ENCODE measurements around the gene FGFR3. TPM values are rescaled to one million over a fixed set of nuclear protein-coding genes. Genes with fewer than 3 reads are reported as not detected.
A peak's percentile ranks its signal among the peaks of the same experiment; 100 is the strongest.

Gene FGFR3
- total and polyA plus RNA-seq, 8 donors, result 1.2 to 530 (median 26.9) TPM

DNA sequence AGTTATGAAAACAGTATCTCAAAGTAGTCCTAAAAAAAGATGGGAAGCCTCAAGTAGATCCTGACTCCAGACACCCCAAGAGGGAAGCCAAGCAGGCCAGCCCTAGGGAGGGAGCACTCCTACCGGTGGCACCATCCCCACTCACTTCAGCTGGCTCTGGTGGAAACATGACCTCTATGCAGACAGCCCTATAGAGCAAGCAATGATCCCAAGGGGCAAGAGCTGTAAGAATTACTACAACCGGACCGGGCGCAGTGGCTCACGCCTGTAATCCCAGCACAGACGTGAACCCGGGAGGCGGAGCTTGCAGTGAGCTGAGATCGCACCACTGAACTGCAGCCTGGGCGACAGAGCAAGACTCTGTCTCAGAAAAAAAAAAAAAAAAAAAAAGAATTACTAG is 57.2 kb downstream of the FGFR3 start:
- H3K4me1 ChIP-seq, result peaks cover 32 to 53% (median 44%) of the 10 kb centered on the region in 4 donors
- no peak for TF ChIP-seq POLR2A (IDR thresholded peaks at IDR 0.05)
- TF ChIP-seq POLR2AphosphoS5 (IDR thresholded peaks at IDR 0.05), result no peak
- TF ChIP-seq, protein P1, sequence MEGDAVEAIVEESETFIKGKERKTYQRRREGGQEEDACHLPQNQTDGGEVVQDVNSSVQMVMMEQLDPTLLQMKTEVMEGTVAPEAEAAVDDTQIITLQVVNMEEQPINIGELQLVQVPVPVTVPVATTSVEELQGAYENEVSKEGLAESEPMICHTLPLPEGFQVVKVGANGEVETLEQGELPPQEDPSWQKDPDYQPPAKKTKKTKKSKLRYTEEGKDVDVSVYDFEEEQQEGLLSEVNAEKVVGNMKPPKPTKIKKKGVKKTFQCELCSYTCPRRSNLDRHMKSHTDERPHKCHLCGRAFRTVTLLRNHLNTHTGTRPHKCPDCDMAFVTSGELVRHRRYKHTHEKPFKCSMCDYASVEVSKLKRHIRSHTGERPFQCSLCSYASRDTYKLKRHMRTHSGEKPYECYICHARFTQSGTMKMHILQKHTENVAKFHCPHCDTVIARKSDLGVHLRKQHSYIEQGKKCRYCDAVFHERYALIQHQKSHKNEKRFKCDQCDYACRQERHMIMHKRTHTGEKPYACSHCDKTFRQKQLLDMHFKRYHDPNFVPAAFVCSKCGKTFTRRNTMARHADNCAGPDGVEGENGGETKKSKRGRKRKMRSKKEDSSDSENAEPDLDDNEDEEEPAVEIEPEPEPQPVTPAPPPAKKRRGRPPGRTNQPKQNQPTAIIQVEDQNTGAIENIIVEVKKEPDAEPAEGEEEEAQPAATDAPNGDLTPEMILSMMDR (IDR thresholded peaks at IDR 0.05), result no peak
- TF ChIP-seq EP300 (IDR thresholded peaks at IDR 0.05), result no peak
- DNase-seq, result no peak
- H3K36me3 ChIP-seq, result peaks cover 12 to 39% (median 32%) of the 10 kb centered on the region in 4 donors
- no peak overlapping the region for H3K27ac ChIP-seq
- 80 to 90% (median 88%) methylated on average over 5 to 10 of the region's 10 CpGs for WGBS, 5 donors
- intact Hi-C loops (cut with DNase I; ENCODE audit: low total_unique reads), result no loop called here
- H3K9me3 ChIP-seq, result no peaks in the 10 kb centered on the region
- no peak overlapping the region for H3K4me3 ChIP-seq
- H3K27me3 ChIP-seq, result no peaks in the 10 kb centered on the region

- DNase-seq, result no peak
- Histone ChIP-seq H3K27me3 (no peaks in the 10 kb centered on the region), H3K27ac (peak overlapping the region in 2 of 5 donors; percentile 27 to 28), H3K9me3 (no peaks in the 10 kb centered on the region), H3K36me3 (peaks cover 8 to 30% (median 24%) of the 10 kb centered on the region in 4 donors), H3K4me1 (peaks cover 33 to 54% (median 47%) of the 10 kb centered on the region in 4 donors), H3K4me3 (no peak overlapping the region)
- TF ChIP-seq POLR2A (IDR thresholded peaks at IDR 0.05) (no peak), EP300 (IDR thresholded peaks at IDR 0.05) (no peak), POLR2AphosphoS5 (IDR thresholded peaks at IDR 0.05) (no peak)
- intact Hi-C loops (cut with DNase I; ENCODE audit: low total_unique reads), result no loop called here
- 40 to 70% (median 46%) methylated on average over 11 of the region's 11 CpGs for WGBS, 5 donors
These were observed 58.1 kb downstream of the FGFR3 start for GRCh38 chr4:1851160-1851559.

DNA sequence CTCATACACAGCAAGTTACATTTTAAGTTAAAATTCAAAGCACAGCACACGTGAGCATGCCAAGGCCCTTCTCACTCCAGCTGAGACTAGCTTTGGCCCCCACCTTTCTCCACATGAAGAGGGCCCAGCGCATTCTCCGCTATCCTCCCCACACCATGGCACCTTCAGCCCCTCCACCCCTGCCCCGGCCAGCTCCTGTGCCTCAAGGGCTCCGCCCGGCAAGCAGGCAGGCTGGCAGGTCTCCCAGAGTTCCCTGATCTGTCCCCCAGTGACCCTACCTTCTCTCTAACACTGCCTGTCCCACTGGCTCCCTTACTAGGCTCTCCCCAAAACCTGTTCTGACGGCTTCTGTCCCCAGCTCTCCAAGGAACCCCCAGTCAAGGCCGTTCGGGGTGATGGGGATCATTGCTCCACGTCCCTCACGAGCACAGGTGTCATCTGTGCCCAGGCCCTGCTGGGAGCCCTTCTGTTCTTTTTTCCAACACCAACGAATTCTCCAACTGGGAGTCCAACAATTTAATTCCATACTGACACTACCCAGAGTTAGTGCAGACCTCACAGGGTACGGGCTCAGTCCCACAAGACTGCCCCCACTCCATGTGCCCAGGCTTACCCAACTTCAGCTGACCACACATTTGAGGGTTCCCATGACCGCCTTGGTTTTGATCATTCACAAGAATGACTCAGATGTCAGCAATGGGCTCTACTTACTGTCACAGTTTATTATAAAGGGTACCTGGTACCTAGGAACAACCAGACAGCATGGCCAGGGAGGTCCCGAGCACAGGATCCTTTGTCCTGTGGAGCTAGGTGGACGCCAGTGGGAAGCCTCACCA is 58.7 kb downstream of the FGFR3 start:
- Histone ChIP-seq H3K27me3 (no peaks in the 10 kb centered on the region), H3K9me3 (no peaks in the 10 kb centered on the region), H3K27ac (peak overlapping the region in 3 of 5 donors; percentile 26 to 51 (median 27)), H3K36me3 (peaks cover 2 to 24% (median 18%) of the 10 kb centered on the region in 4 donors), H3K4me3 (no peak overlapping the region), H3K4me1 (peaks cover 33 to 57% (median 52%) of the 10 kb centered on the region in 4 donors)
- DNase-seq, result peak in 1 of 2 donors; percentile 57
- 58 to 69% (median 63%) methylated on average over 15 to 16 of the region's 16 CpGs for WGBS, 5 donors
- TF ChIP-seq POLR2A (IDR thresholded peaks at IDR 0.05) (no peak), EP300 (IDR thresholded peaks at IDR 0.05) (no peak), POLR2AphosphoS5 (IDR thresholded peaks at IDR 0.05) (no peak)
- TF ChIP-seq, protein P1 (IDR thresholded peaks at IDR 0.05), result no peak
- intact Hi-C loops (cut with DNase I; ENCODE audit: low total_unique reads), result no loop called here

GRCh38 chr4:1852904-1853623 is 60.0 kb downstream of the FGFR3 start:
- Histone ChIP-seq H3K9me3 (no peaks in the 10 kb centered on the region), H3K4me3 (no peak overlapping the region), H3K36me3 (peaks cover 0 to 11% (median 6%) of the 10 kb centered on the region in 4 donors), H3K4me1 (peaks cover 42 to 69% (median 64%) of the 10 kb centered on the region in 4 donors), H3K27ac (peak overlapping the region in 2 of 5 donors; percentile 27 to 51), H3K27me3 (no peaks in the 10 kb centered on the region)
- intact Hi-C loops (cut with DNase I; ENCODE audit: low total_unique reads), result no loop called here
- 60 to 80% (median 63%) methylated on average over 9 of the region's 9 CpGs for WGBS, 5 donors
- peak in 1 of 2 donors; percentile 37 for DNase-seq
- TF ChIP-seq EP300 (IDR thresholded peaks at IDR 0.05) (no peak), POLR2A (IDR thresholded peaks at IDR 0.05) (no peak), POLR2AphosphoS5 (IDR thresholded peaks at IDR 0.05) (no peak)
- TF ChIP-seq, protein P1 (IDR thresholded peaks at IDR 0.05), result no peak
